DLD1 (cell line): ENCODE data around the gene NPBWR2.

ENCODE experiments used
- in situ Hi-C: cut with HindIII; loops from 2 replicates; pipeline ENCODE4 v1.10.0; 2017; ENCODE audit warnings: low sequenced_read_pairs

NPBWR2 gene

GRCh38 chr20:64105846-64106434 lies 1.4 kb downstream of the NPBWR2 start:
- in situ Hi-C loops, result no loop called here

GRCh38 chr20:64104667-64105451 lies 2.5 kb downstream of the NPBWR2 start:
- in situ Hi-C loops, result no loop called here

- in situ Hi-C loops, result no loop called here
Observed at GRCh38 chr20:64103871-64104666, 3.3 kb downstream of the NPBWR2 start.

- in situ Hi-C loops, result no loop called here
Observed at GRCh38 chr20:64102647-64103354, 4.6 kb downstream of the NPBWR2 start.

GRCh38 chr20:64101731-64102621 lies 5.4 kb downstream of the NPBWR2 start:
- in situ Hi-C loops, result no loop called here

GRCh38 chr20:64100946-64101688 lies 6.2 kb downstream of the NPBWR2 start:
- in situ Hi-C loops, result no loop called here

GRCh38 chr20:64100566-64100888 lies 6.8 kb downstream of the NPBWR2 start:
- in situ Hi-C loops, result no loop called here

GRCh38 chr20:64099880-64100565 lies 7.3 kb downstream of the NPBWR2 start:
- in situ Hi-C loops, result no loop called here

GRCh38 chr20:64099086-64099786 lies 8.1 kb downstream of the NPBWR2 start:
- in situ Hi-C loops, result no loop called here

- in situ Hi-C loops, result no loop called here
Observed at GRCh38 chr20:64098471-64099013, 8.8 kb downstream of the NPBWR2 start.

GRCh38 chr20:64096535-64096934 lies 10.8 kb downstream of the NPBWR2 start:
- in situ Hi-C loops, result no loop called here

GRCh38 chr20:64095927-64096326 lies 11.4 kb downstream of the NPBWR2 start:
- in situ Hi-C loops, result no loop called here

- in situ Hi-C loops, result no loop called here
Observed at GRCh38 chr20:64095455-64095854, 11.9 kb downstream of the NPBWR2 start.

- in situ Hi-C loops, result no loop called here
Observed at GRCh38 chr20:64093013-64093503, 14.3 kb downstream of the NPBWR2 start.

GRCh38 chr20:64092258-64093012 lies 14.9 kb downstream of the NPBWR2 start:
- in situ Hi-C loops, result no loop called here

- in situ Hi-C loops, result no loop called here
Observed at GRCh38 chr20:64091770-64092169, 15.6 kb downstream of the NPBWR2 start.

GRCh38 chr20:64091340-64091739 lies 16.0 kb downstream of the NPBWR2 start:
- in situ Hi-C loops, result no loop called here
